Measurements from ENCODE around the gene TRIM41.

DNA sequence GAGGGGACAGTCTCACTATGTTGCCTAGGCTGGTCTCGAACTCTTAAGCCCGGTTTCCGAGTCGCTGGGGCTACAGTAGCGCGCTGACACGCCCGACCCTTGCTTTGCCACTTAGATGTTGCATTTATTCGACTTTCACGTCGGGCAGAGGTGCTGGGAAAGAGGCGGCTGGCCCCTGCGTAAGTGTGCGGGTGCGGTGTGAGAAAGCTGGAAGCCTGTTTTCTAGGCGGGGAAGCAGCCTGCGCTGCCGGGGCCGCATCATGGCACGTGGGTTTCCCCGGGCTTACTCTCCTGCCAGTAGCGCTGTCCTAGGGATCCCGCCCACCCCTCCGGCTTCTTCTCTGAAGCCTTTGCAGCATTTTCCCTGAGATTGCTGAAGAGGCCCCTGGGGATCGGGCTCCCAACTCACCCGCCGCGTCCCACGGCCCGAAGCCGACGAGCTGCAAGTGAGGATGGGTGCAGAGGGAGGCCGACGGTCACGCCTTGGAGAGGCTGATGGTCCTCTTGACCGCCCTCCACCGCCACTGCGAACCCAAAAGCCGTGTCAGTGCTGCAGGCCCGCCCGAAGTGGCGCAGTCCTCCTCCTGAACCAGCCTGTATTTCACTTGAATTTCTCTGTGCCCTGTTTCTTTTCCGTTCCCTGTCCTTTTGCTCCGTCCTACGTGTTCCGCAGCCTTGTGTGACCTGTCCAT is 5.8 kb upstream of the TRIM41 start:
- no peak for TF ChIP-seq JUND (IDR thresholded peaks at IDR 0.05)
- no peak for TF ChIP-seq EZH2phosphoT487 (IDR thresholded peaks at IDR 0.05; ENCODE audit: borderline replicate concordance, low read depth)
- no peak for TF ChIP-seq RCOR1 (IDR thresholded peaks at IDR 0.05; ENCODE audit: low read length)
- TF ChIP-seq EP300 (IDR thresholded peaks at IDR 0.05; ENCODE audit: borderline replicate concordance in 1 of 2, low read depth in 1 of 2, low read length in 1 of 2) = no peak
- TF ChIP-seq, protein P1, sequence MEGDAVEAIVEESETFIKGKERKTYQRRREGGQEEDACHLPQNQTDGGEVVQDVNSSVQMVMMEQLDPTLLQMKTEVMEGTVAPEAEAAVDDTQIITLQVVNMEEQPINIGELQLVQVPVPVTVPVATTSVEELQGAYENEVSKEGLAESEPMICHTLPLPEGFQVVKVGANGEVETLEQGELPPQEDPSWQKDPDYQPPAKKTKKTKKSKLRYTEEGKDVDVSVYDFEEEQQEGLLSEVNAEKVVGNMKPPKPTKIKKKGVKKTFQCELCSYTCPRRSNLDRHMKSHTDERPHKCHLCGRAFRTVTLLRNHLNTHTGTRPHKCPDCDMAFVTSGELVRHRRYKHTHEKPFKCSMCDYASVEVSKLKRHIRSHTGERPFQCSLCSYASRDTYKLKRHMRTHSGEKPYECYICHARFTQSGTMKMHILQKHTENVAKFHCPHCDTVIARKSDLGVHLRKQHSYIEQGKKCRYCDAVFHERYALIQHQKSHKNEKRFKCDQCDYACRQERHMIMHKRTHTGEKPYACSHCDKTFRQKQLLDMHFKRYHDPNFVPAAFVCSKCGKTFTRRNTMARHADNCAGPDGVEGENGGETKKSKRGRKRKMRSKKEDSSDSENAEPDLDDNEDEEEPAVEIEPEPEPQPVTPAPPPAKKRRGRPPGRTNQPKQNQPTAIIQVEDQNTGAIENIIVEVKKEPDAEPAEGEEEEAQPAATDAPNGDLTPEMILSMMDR (IDR thresholded peaks at IDR 0.05) = peak; percentile 35
- TF ChIP-seq, protein P2, sequence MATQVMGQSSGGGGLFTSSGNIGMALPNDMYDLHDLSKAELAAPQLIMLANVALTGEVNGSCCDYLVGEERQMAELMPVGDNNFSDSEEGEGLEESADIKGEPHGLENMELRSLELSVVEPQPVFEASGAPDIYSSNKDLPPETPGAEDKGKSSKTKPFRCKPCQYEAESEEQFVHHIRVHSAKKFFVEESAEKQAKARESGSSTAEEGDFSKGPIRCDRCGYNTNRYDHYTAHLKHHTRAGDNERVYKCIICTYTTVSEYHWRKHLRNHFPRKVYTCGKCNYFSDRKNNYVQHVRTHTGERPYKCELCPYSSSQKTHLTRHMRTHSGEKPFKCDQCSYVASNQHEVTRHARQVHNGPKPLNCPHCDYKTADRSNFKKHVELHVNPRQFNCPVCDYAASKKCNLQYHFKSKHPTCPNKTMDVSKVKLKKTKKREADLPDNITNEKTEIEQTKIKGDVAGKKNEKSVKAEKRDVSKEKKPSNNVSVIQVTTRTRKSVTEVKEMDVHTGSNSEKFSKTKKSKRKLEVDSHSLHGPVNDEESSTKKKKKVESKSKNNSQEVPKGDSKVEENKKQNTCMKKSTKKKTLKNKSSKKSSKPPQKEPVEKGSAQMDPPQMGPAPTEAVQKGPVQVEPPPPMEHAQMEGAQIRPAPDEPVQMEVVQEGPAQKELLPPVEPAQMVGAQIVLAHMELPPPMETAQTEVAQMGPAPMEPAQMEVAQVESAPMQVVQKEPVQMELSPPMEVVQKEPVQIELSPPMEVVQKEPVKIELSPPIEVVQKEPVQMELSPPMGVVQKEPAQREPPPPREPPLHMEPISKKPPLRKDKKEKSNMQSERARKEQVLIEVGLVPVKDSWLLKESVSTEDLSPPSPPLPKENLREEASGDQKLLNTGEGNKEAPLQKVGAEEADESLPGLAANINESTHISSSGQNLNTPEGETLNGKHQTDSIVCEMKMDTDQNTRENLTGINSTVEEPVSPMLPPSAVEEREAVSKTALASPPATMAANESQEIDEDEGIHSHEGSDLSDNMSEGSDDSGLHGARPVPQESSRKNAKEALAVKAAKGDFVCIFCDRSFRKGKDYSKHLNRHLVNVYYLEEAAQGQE (IDR thresholded peaks at IDR 0.05; ENCODE audit: low read depth, low read length) = no peak
- TF ChIP-seq, protein P3, sequence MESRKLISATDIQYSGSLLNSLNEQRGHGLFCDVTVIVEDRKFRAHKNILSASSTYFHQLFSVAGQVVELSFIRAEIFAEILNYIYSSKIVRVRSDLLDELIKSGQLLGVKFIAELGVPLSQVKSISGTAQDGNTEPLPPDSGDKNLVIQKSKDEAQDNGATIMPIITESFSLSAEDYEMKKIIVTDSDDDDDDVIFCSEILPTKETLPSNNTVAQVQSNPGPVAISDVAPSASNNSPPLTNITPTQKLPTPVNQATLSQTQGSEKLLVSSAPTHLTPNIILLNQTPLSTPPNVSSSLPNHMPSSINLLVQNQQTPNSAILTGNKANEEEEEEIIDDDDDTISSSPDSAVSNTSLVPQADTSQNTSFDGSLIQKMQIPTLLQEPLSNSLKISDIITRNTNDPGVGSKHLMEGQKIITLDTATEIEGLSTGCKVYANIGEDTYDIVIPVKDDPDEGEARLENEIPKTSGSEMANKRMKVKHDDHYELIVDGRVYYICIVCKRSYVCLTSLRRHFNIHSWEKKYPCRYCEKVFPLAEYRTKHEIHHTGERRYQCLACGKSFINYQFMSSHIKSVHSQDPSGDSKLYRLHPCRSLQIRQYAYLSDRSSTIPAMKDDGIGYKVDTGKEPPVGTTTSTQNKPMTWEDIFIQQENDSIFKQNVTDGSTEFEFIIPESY (IDR thresholded peaks at IDR 0.05; ENCODE audit: borderline replicate concordance, low read depth) = no peak
- TF ChIP-seq, protein P4, sequence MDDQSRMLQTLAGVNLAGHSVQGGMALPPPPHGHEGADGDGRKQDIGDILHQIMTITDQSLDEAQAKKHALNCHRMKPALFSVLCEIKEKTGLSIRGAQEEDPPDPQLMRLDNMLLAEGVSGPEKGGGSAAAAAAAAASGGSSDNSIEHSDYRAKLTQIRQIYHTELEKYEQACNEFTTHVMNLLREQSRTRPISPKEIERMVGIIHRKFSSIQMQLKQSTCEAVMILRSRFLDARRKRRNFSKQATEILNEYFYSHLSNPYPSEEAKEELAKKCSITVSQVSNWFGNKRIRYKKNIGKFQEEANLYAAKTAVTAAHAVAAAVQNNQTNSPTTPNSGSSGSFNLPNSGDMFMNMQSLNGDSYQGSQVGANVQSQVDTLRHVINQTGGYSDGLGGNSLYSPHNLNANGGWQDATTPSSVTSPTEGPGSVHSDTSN (IDR thresholded peaks at IDR 0.05) = no peak
